Measurements from ENCODE around the gene ZNF488. TPM values are rescaled to one million over a fixed set of nuclear protein-coding genes. Genes with fewer than 3 reads are reported as not detected.

ZNF488 gene
- total RNA-seq, 4 donors from 2014 or later, result 1.0 to 3.9 (median 2.3) TPM

GRCh38 chr10:47316131-47316530, 68.0 kb downstream of the ZNF488 start:
- H3K36me3 ChIP-seq, result no peaks in the 10 kb centered on the region
- H3K9me3 ChIP-seq, result no peaks in the 10 kb centered on the region
- peak in 1 of 2 donors; percentile 5 for DNase-seq (ENCODE audit: low spot score in 2 of 2)
- no peak overlapping the region for H3K4me3 ChIP-seq
- no peaks in the 10 kb centered on the region for H3K27me3 ChIP-seq
- WGBS, result 77% methylated on average over 5 of the region's 5 CpGs
- H3K4me1 ChIP-seq, result peaks cover 10% of the 10 kb centered on the region
- H3K27ac ChIP-seq, result no peak overlapping the region
- no peak for TF ChIP-seq CTCF (IDR thresholded peaks at IDR 0.05)
- TF ChIP-seq EP300 (IDR thresholded peaks at IDR 0.05), result no peak

Other genes with a start within 250 kb of the ZNF488 start
- gene GDF10, start 84.1 kb downstream of the ZNF488 start, total RNA-seq, result 1 to 10 TPM in 2 of 4 donors, not detected in 2; 1.3 to 1.4 TPM
- gene GDF2, start 61.8 kb downstream of the ZNF488 start, total RNA-seq, result not detected
- gene RBP3, start 35.9 kb downstream of the ZNF488 start, total RNA-seq, result not detected
- 100 to 1,000 TPM in 3 of 4 donors, 10 to 100 TPM in 1; 98.0 to 254 (median 169) TPM for gene ANXA8, start 99.8 kb upstream of the ZNF488 start, total RNA-seq
- gene FAM25G, start 107.4 kb upstream of the ZNF488 start, total RNA-seq, result 10 to 100 TPM; 26.2 to 41.8 (median 35.9) TPM
- gene AGAP9, start 139.3 kb upstream of the ZNF488 start, total RNA-seq, result 10 to 100 TPM in 2 of 4 donors, 1 to 10 TPM in 2; 2.7 to 55.4 (median 11.0) TPM

Measured in suprapubic skin (tissue), 4 donors.